H9 (cell line): ENCODE data around the gene AACS. TPM values are rescaled to one million over a fixed set of nuclear protein-coding genes. Genes with fewer than 3 reads are reported as not detected.

Source experiments
- DNase-seq: peaks from one replicate; pipeline ENCODE4 v3.0.0-alpha.2; 2017
- H2AFZ ChIP-seq: one replicate; pipeline ENCODE4 v1.6.1; 2013; ENCODE audit warnings: mild to moderate bottlenecking, low read length, control low read depth, moderate library complexity
- H2AK5ac ChIP-seq: 2 replicates; pipeline ENCODE4 v1.6.1; 2013; ENCODE audit warnings: low read length, control low read depth, mixed read lengths; ENCODE audit not compliant: insufficient read length
- H2BK120ac ChIP-seq: one replicate; pipeline ENCODE4 v1.6.1; 2013; ENCODE audit warnings: low read depth, mild to moderate bottlenecking, low read length, control low read depth, inconsistent platforms; ENCODE audit not compliant: poor library complexity, severe bottlenecking
- H2BK12ac ChIP-seq: 2 replicates; pipeline ENCODE4 v1.6.1; 2013; ENCODE audit warnings: low read length, control low read depth, mixed read lengths, low read depth; ENCODE audit not compliant: insufficient read length
- H2BK15ac ChIP-seq: 2 replicates; pipeline ENCODE4 v1.6.1; 2013; ENCODE audit warnings: low read depth, low read length, control low read depth
- H2BK20ac ChIP-seq: one replicate; pipeline ENCODE4 v1.6.1; 2013; ENCODE audit warnings: low read depth, mild to moderate bottlenecking, low read length, control low read depth, inconsistent platforms; ENCODE audit not compliant: poor library complexity, severe bottlenecking
- H2BK5ac ChIP-seq: 2 replicates; pipeline ENCODE4 v1.6.1; 2013; ENCODE audit warnings: low read length, control low read depth, mixed read lengths; ENCODE audit not compliant: insufficient read length
- H3K14ac ChIP-seq: 2 replicates; pipeline ENCODE4 v1.6.1; 2013; ENCODE audit warnings: low read length, control low read depth; ENCODE audit not compliant: insufficient read depth
- H3K18ac ChIP-seq: 2 replicates; pipeline ENCODE4 v1.6.1; 2013; ENCODE audit warnings: low read depth, mild to moderate bottlenecking, mixed read lengths, low read length, control low read depth; ENCODE audit not compliant: insufficient read length
- H3K23ac ChIP-seq: 2 replicates; pipeline ENCODE4 v1.6.1; 2013; ENCODE audit warnings: low read length, control low read depth, mixed read lengths, low read depth; ENCODE audit not compliant: insufficient read length
- H3K23me2 ChIP-seq: 2 replicates; pipeline ENCODE4 v1.6.1; 2013; ENCODE audit warnings: low read depth, mild to moderate bottlenecking, mixed read lengths, low read length, control low read depth; ENCODE audit not compliant: insufficient read length, poor library complexity, severe bottlenecking
- H3K27ac ChIP-seq: 2 replicates; pipeline ENCODE4 v1.5.1; 2013; ENCODE audit warnings: low read length, control low read depth, mixed read lengths, low read depth; ENCODE audit not compliant: insufficient read length
- H3K27me3 ChIP-seq: 2 replicates; pipeline ENCODE4 v1.6.1; 2013; ENCODE audit warnings: low read length, control low read depth, inconsistent platforms; ENCODE audit not compliant: insufficient read depth
- H3K4ac ChIP-seq: 2 replicates; pipeline ENCODE4 v1.6.1; 2013; ENCODE audit warnings: low read depth, mild to moderate bottlenecking, control low read depth, inconsistent platforms, low read length, moderate library complexity
- H3K4me1 ChIP-seq: 2 replicates; pipeline ENCODE4 v1.6.1; 2013; ENCODE audit warnings: low read length, control low read depth, inconsistent platforms; ENCODE audit not compliant: insufficient read depth
- H3K4me2 ChIP-seq: 2 replicates; pipeline ENCODE4 v1.6.1; 2013; ENCODE audit warnings: low read length, control low read depth, mixed read lengths; ENCODE audit not compliant: insufficient read length, insufficient read depth
- H3K56ac ChIP-seq: 2 replicates; pipeline ENCODE4 v1.6.1; 2013; ENCODE audit warnings: low read depth, mild to moderate bottlenecking, mixed read lengths, low read length, control low read depth; ENCODE audit not compliant: insufficient read length
- H3K79me1 ChIP-seq: 2 replicates; pipeline ENCODE4 v1.6.1; 2013; ENCODE audit warnings: low read depth, mild to moderate bottlenecking, moderate library complexity, low read length, control low read depth, inconsistent platforms; ENCODE audit not compliant: insufficient read depth, poor library complexity, severe bottlenecking
- H3K79me2 ChIP-seq: 2 replicates; pipeline ENCODE4 v1.6.1; 2013; ENCODE audit warnings: low read length, control low read depth, inconsistent platforms; ENCODE audit not compliant: insufficient read depth
- H3K9ac ChIP-seq: 2 replicates; pipeline ENCODE4 v1.6.1; 2013; ENCODE audit warnings: low read length, control low read depth, mixed read lengths; ENCODE audit not compliant: insufficient read length; ENCODE audit errors: extremely low read depth
- H3K9me3 ChIP-seq: one replicate; pipeline ENCODE4 v1.6.1; 2013; ENCODE audit warnings: low read depth, low read length, inconsistent platforms; ENCODE audit not compliant: control insufficient read depth
- H3T11ph ChIP-seq: one replicate; pipeline ENCODE4 v1.6.1; 2013; ENCODE audit warnings: mild to moderate bottlenecking, low read length, control low read depth, inconsistent platforms
- H4K20me1 ChIP-seq: one replicate; pipeline ENCODE4 v1.6.1; 2013; ENCODE audit not compliant: control insufficient read depth, insufficient read length, insufficient read depth
- H4K5ac ChIP-seq: 2 replicates; pipeline ENCODE4 v1.6.1; 2013; ENCODE audit warnings: low read depth, mild to moderate bottlenecking, mixed read lengths, low read length, control low read depth; ENCODE audit not compliant: insufficient read length
- H4K8ac ChIP-seq: replicated peaks from 2 replicates; pipeline ENCODE4 v1.6.1; 2013; ENCODE audit warnings: low read length, control low read depth, mixed read lengths, low read depth; ENCODE audit not compliant: insufficient read length
- H4K91ac ChIP-seq: 2 replicates; pipeline ENCODE4 v1.6.1; 2013; ENCODE audit warnings: low read depth, mild to moderate bottlenecking, moderate library complexity, mixed read lengths, low read length, control low read depth; ENCODE audit not compliant: insufficient read length
- H3K27ac Mint-ChIP-seq, 3 experiments: 2 replicates in 2 of 3; 3 replicates in 1 of 3; pipeline ENCODE4 v1.8.0; 2020 to 2021; ENCODE audit warnings: mixed read lengths in 3 of 3, mild to moderate bottlenecking in 1 of 3, moderate library complexity in 1 of 3
- H3K27me3 Mint-ChIP-seq: 2 replicates; pipeline ENCODE4 v1.8.0; 2021; ENCODE audit warnings: low read depth, mild to moderate bottlenecking, moderate library complexity, mixed read lengths
- H3K36me3 Mint-ChIP-seq, 3 experiments: 2 replicates in 2 of 3; 3 replicates in 1 of 3; pipeline ENCODE4 v1.8.0; 2020 to 2021; ENCODE audit warnings: low read depth in 3 of 3, mixed read lengths in 3 of 3; ENCODE audit not compliant: insufficient read depth in 1 of 3
- H3K4me1 Mint-ChIP-seq, 2 experiments: 2 replicates each; pipeline ENCODE4 v1.8.0; 2020; ENCODE audit warnings: mixed read lengths in 2 of 2
- H3K4me3 Mint-ChIP-seq, 2 experiments: 2 replicates in 1 of 2; 3 replicates in 1 of 2; pipeline ENCODE4 v1.8.0; 2020 to 2021; ENCODE audit warnings: mild to moderate bottlenecking in 2 of 2, mixed read lengths in 2 of 2, moderate library complexity in 1 of 2
- H3K9me3 Mint-ChIP-seq, 2 experiments: 2 replicates in 1 of 2; 3 replicates in 1 of 2; pipeline ENCODE4 v1.8.0; 2020; ENCODE audit warnings: mild to moderate bottlenecking in 2 of 2, mixed read lengths in 2 of 2, moderate library complexity in 1 of 2
- CTCF ChIP-seq: fragments of 200-600 bp; sonication (generic); conservative IDR thresholded peaks from 3 replicates; pipeline ENCODE4 v1.8.0; 2021; ENCODE audit warnings: antibody characterized with exemption, mild to moderate bottlenecking
- WGBS: extraction: QIAGEN DNeasy Blood & Tissue Kit; methylation state at CpG from one replicate; pipeline ENCODE4 v1.1.7; 2013; ENCODE audit warnings: missing lambda C conversion rate, low lambda C conversion rate, mixed read lengths; ENCODE audit not compliant: insufficient read length; ENCODE audit errors: extremely low coverage; 5-methylcytosine and 5-hydroxymethylcytosine counted together
- total RNA-seq: library from RNA; stranded (reverse); gene quantifications from 2 replicates; pipeline ENCODE4 v1.2.1, GENCODE V29; 2021

The AACS gene
- total RNA-seq, 1 experiment from 2014 or later, result 35.0 TPM

- H3K9me3 Mint-ChIP-seq, result peaks cover 3 to 9% of the 10 kb centered on the region in 2 experiments
These were observed 113.0 kb downstream of the AACS start for GRCh38 chr12:125178222-125178621.

More at GRCh38 chr12:125178222-125178621, 113.0 kb downstream of the AACS start:
- Mint-ChIP-seq H3K4me3 (no peak overlapping the region), H3K4me1 (peaks cover 5 to 12% of the 10 kb centered on the region in 2 experiments), H3K27ac (no peak overlapping the region; a peak in 1 of 7 replicates), H3K36me3 (peaks cover 0 to 6% (median 0%) of the 10 kb centered on the region in 3 experiments; a peak in 2 of 7 replicates), H3K27me3 (peaks cover 52% of the 10 kb centered on the region)
- Histone ChIP-seq H3K9ac (no peak overlapping the region), H3K4me2 (no peak overlapping the region), H3K79me2 (no peaks in the 10 kb centered on the region), H2BK120ac (no peak overlapping the region), H2BK5ac (no peak overlapping the region), H3K23ac (no peak overlapping the region), H2BK12ac (no peak overlapping the region), H2BK15ac (no peak overlapping the region), H2BK20ac (no peak overlapping the region), H3K27ac (no peak overlapping the region), H3K56ac (no peak overlapping the region), H3K14ac (no peak overlapping the region), H3K23me2 (no peaks in the 10 kb centered on the region), H4K91ac (no peak overlapping the region), H2AFZ (no peak overlapping the region), H3K4ac (no peak overlapping the region), H4K8ac (no peak overlapping the region), H4K20me1 (no peaks in the 10 kb centered on the region), H3K27me3 (no peaks in the 10 kb centered on the region), H3K4me1 (peaks cover 2% of the 10 kb centered on the region; the same call in 1 of the 2 replicates), H2AK5ac (no peak overlapping the region), H3T11ph (no peak overlapping the region), H3K79me1 (no peaks in the 10 kb centered on the region), H3K9me3 (no peaks in the 10 kb centered on the region), H4K5ac (no peak overlapping the region), H3K18ac (no peak overlapping the region)
- no peak for DNase-seq
- no CpG with 5 or more reads among the region's 2 CpGs for WGBS
- no peak for TF ChIP-seq CTCF
